ENCODE results near the gene DOLK. TPM values are rescaled to one million over a fixed set of nuclear protein-coding genes. Genes with fewer than 3 reads are reported as not detected.
"Not testable (repeated sequence)": the region's sequence is repeated elsewhere in the genome, so short reads cannot be mapped to it uniquely, and the experiment has no call there.

The DOLK gene
- polyA plus RNA-seq (2013, experiment 1 of 2; ENCODE audit: insufficient read length) = 17.7 TPM
- polyA plus RNA-seq (2013, experiment 2 of 2; ENCODE audit: insufficient read length) = 17.2 TPM

GRCh38 chr9:128947527-128948301 is at the start of gene DOLK, which contains the start of gene NUP188:
Gene DOLK (minus strand): TSS chr9:128947603. CDS start chr9:128947303, 300 bp downstream.
Gene NUP188 (plus strand): TSS chr9:128947699. CDS start chr9:128947720, 21 bp downstream.
- peak; percentile 91 for DNase-seq

GRCh38 chr9:128995791-128996190 is 48.4 kb upstream of the DOLK start:
- DNase-seq = peak; percentile 57

- no peak for DNase-seq
Observed at GRCh38 chr9:128992995-128993394, 45.6 kb upstream of the DOLK start.

- peak; percentile 75 for DNase-seq
Observed at GRCh38 chr9:128987805-128988204, 40.4 kb upstream of the DOLK start.

- no peak for DNase-seq
Observed at GRCh38 chr9:128986671-128987070, 39.3 kb upstream of the DOLK start.

- no peak for DNase-seq
Observed at GRCh38 chr9:128983536-128983935, 36.1 kb upstream of the DOLK start.

GRCh38 chr9:128979111-128979510 is 31.7 kb upstream of the DOLK start:
- no peak for DNase-seq

- DNase-seq = peak; percentile 50
Observed at GRCh38 chr9:128972956-128973355, 25.6 kb upstream of the DOLK start.

GRCh38 chr9:128969491-128969890 is 22.1 kb upstream of the DOLK start:
- DNase-seq = no peak

- DNase-seq = not testable (repeated sequence)
Observed at GRCh38 chr9:128961403-128961802, 14.0 kb upstream of the DOLK start.

- no peak for DNase-seq
Observed at GRCh38 chr9:128947277-128947526, 201 bp downstream of the DOLK start.

- peak; percentile 11 for DNase-seq
Observed at GRCh38 chr9:128946571-128947276, 679 bp downstream of the DOLK start.

GRCh38 chr9:128945798-128946501 is 1.5 kb downstream of the DOLK start:
- DNase-seq = no peak

GRCh38 chr9:128944966-128945365 is 2.4 kb downstream of the DOLK start:
- DNase-seq = not testable (repeated sequence)

GRCh38 chr9:128943832-128944620 is 3.4 kb downstream of the DOLK start:
- no peak for DNase-seq

GRCh38 chr9:128940946-128941755 is 6.3 kb downstream of the DOLK start:
- no peak for DNase-seq

GRCh38 chr9:128940271-128940921 is 7.0 kb downstream of the DOLK start:
- DNase-seq = no peak

GRCh38 chr9:128937310-128938165 is 9.9 kb downstream of the DOLK start:
- no peak for DNase-seq

- no peak for DNase-seq
Observed at GRCh38 chr9:128936171-128936865, 11.1 kb downstream of the DOLK start.
